K562 (cell line): ENCODE results near the gene TMEM239.

Source experiments
- EHMT2 ChIP-seq: fragments of 450-650 bp; IDR thresholded peaks from 2 replicates; pipeline ENCODE4 v1.6.1; 2018; ENCODE audit warnings: antibody characterized with exemption
- MYC ChIP-seq, 2 experiments: fragments of 250-450 bp in 1 of 2; sonication (Bioruptor Pico) in 1 of 2; IDR thresholded peaks; 2 replicates each; pipeline versions ENCODE4 v1.5.1 to v1.6.1; 2012 to 2021; ENCODE audit warnings: low read depth in 2 of 2, borderline replicate concordance in 1 of 2, improper control_type of control experiment in 1 of 2, low read length in 1 of 2, mild to moderate bottlenecking in 1 of 2, moderate library complexity in 1 of 2
- POLR2AphosphoS5 ChIP-seq: IDR thresholded peaks from 2 replicates; pipeline ENCODE4 v1.6.1; 2011; ENCODE audit warnings: mild to moderate bottlenecking, low read depth, low read length, moderate library complexity; ENCODE audit not compliant: control insufficient read depth, insufficient read depth
- SMAD1 ChIP-seq: fragments of 150-350 bp; IDR thresholded peaks from 2 replicates; pipeline ENCODE4 v1.6.1; 2014; ENCODE audit warnings: low read length, low read depth; ENCODE audit not compliant: partially characterized antibody
- TCF7L2 ChIP-seq: fragments of 150-350 bp; IDR thresholded peaks from 2 replicates; pipeline ENCODE4 v1.6.1; 2016; ENCODE audit warnings: low read depth, mild to moderate bottlenecking, low read length, moderate library complexity
- YBX1 ChIP-seq: fragments of 450-650 bp; IDR thresholded peaks from 2 replicates; pipeline ENCODE4 v1.7.1; 2016; ENCODE audit warnings: mild to moderate bottlenecking
- YY1 ChIP-seq, 3 experiments: IDR thresholded peaks; 2 replicates each; pipeline ENCODE4 v1.6.1; 2011; ENCODE audit warnings: low read length in 2 of 3, mild to moderate bottlenecking in 2 of 3, moderate library complexity in 2 of 3, borderline replicate concordance in 1 of 3, control low read depth in 1 of 3, low read depth in 1 of 3; ENCODE audit not compliant: insufficient read depth in 3 of 3, insufficient replicate concordance in 2 of 3, control insufficient read depth in 1 of 3, insufficient read length in 1 of 3; ENCODE audit errors: extremely low read depth in 1 of 3
- TF ChIP-seq, protein P1 (sequence below): fragments of 450-650 bp; formaldehyde crosslinking; IDR thresholded peaks from 2 replicates; pipeline ENCODE4 v1.4.0; 2020; ENCODE audit warnings: mild to moderate bottlenecking, moderate library complexity
- TF ChIP-seq, protein P2 (sequence below): sonication (generic); formaldehyde crosslinking; IDR thresholded peaks from 2 replicates; pipeline ENCODE4 v1.8.1; 2023; ENCODE audit warnings: mild to moderate bottlenecking, missing genetic modification reagents
- TF ChIP-seq, protein P3 (sequence below): fragments of 450-650 bp; formaldehyde crosslinking; IDR thresholded peaks from 2 replicates; pipeline ENCODE4 v1.4.0; 2022; ENCODE audit warnings: missing genetic modification characterization
- TF ChIP-seq, protein P4 (sequence below): fragments of 450-650 bp; formaldehyde crosslinking; IDR thresholded peaks from 2 replicates; pipeline ENCODE4 v1.4.0; 2022; ENCODE audit warnings: missing genetic modification characterization

DNA sequence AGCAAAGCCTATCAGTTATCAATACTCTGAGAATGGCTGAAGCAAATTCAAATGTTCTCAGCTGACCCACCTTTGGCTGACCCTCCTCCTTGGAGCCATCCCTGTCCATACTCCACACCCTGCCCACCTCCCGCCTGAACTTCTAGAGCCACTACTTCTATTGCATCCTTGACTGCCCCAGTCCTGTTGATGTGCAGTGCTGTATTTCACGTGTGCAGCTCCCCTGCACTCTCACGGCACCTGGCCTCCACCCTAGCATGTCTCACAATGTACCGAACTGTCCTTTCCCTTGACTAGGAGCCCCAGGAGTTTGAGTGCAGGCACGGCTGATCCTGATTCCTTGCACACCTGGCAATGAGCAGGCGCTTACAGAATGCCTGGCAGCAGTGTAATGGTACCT, 22.7 kb upstream of the TMEM239 start:
- TF ChIP-seq YBX1 (no peak), MYC (IDR thresholded peaks at IDR 0.05; ENCODE audit: low read depth, low read length) (no peak), MYC (CRISPR knock-in tag; IDR thresholded peaks at IDR 0.05; ENCODE audit: borderline replicate concordance, low read depth) (no peak), EHMT2 (no peak), TCF7L2 (no peak), YY1 (IDR thresholded peaks at IDR 0.05; ENCODE audit: borderline replicate concordance in 1 of 3, control insufficient read depth in 1 of 3, extremely low read depth in 1 of 3, insufficient read depth in 3 of 3, insufficient read length in 1 of 3, insufficient replicate concordance in 2 of 3, low read depth in 1 of 3, low read length in 2 of 3) (no peak), SMAD1 (no peak), POLR2AphosphoS5 (no peak)
- TF ChIP-seq, protein P1, sequence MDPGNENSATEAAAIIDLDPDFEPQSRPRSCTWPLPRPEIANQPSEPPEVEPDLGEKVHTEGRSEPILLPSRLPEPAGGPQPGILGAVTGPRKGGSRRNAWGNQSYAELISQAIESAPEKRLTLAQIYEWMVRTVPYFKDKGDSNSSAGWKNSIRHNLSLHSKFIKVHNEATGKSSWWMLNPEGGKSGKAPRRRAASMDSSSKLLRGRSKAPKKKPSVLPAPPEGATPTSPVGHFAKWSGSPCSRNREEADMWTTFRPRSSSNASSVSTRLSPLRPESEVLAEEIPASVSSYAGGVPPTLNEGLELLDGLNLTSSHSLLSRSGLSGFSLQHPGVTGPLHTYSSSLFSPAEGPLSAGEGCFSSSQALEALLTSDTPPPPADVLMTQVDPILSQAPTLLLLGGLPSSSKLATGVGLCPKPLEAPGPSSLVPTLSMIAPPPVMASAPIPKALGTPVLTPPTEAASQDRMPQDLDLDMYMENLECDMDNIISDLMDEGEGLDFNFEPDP (CRISPR knock-in tag): no peak
- TF ChIP-seq, protein P2, sequence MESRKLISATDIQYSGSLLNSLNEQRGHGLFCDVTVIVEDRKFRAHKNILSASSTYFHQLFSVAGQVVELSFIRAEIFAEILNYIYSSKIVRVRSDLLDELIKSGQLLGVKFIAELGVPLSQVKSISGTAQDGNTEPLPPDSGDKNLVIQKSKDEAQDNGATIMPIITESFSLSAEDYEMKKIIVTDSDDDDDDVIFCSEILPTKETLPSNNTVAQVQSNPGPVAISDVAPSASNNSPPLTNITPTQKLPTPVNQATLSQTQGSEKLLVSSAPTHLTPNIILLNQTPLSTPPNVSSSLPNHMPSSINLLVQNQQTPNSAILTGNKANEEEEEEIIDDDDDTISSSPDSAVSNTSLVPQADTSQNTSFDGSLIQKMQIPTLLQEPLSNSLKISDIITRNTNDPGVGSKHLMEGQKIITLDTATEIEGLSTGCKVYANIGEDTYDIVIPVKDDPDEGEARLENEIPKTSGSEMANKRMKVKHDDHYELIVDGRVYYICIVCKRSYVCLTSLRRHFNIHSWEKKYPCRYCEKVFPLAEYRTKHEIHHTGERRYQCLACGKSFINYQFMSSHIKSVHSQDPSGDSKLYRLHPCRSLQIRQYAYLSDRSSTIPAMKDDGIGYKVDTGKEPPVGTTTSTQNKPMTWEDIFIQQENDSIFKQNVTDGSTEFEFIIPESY: no peak
- TF ChIP-seq, protein P3, sequence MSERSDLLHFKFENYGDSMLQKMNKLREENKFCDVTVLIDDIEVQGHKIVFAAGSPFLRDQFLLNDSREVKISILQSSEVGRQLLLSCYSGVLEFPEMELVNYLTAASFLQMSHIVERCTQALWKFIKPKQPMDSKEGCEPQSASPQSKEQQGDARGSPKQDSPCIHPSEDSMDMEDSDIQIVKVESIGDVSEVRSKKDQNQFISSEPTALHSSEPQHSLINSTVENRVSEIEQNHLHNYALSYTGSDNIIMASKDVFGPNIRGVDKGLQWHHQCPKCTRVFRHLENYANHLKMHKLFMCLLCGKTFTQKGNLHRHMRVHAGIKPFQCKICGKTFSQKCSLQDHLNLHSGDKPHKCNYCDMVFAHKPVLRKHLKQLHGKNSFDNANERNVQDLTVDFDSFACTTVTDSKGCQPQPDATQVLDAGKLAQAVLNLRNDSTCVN (CRISPR knock-in tag): no peak
- TF ChIP-seq, protein P4, sequence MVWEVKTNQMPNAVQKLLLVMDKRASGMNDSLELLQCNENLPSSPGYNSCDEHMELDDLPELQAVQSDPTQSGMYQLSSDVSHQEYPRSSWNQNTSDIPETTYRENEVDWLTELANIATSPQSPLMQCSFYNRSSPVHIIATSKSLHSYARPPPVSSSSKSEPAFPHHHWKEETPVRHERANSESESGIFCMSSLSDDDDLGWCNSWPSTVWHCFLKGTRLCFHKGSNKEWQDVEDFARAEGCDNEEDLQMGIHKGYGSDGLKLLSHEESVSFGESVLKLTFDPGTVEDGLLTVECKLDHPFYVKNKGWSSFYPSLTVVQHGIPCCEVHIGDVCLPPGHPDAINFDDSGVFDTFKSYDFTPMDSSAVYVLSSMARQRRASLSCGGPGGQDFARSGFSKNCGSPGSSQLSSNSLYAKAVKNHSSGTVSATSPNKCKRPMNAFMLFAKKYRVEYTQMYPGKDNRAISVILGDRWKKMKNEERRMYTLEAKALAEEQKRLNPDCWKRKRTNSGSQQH (CRISPR knock-in tag): no peak
